NT2/D1 (cell line): ENCODE measurements around the gene MAFF.

Experiments
- SUZ12 ChIP-seq: IDR thresholded peaks from 2 replicates; pipeline ENCODE4 v1.6.1; 2011; ENCODE audit not compliant: insufficient read length, insufficient read depth; ENCODE audit errors: extremely low read depth
- YY1 ChIP-seq: IDR thresholded peaks from 2 replicates; pipeline ENCODE4 v1.6.1; 2011; ENCODE audit not compliant: insufficient read length, insufficient read depth
- ZNF274 ChIP-seq: IDR thresholded peaks from 2 replicates; pipeline ENCODE4 v1.6.1; 2011; ENCODE audit warnings: mild to moderate bottlenecking, low read depth, low read length

DNA sequence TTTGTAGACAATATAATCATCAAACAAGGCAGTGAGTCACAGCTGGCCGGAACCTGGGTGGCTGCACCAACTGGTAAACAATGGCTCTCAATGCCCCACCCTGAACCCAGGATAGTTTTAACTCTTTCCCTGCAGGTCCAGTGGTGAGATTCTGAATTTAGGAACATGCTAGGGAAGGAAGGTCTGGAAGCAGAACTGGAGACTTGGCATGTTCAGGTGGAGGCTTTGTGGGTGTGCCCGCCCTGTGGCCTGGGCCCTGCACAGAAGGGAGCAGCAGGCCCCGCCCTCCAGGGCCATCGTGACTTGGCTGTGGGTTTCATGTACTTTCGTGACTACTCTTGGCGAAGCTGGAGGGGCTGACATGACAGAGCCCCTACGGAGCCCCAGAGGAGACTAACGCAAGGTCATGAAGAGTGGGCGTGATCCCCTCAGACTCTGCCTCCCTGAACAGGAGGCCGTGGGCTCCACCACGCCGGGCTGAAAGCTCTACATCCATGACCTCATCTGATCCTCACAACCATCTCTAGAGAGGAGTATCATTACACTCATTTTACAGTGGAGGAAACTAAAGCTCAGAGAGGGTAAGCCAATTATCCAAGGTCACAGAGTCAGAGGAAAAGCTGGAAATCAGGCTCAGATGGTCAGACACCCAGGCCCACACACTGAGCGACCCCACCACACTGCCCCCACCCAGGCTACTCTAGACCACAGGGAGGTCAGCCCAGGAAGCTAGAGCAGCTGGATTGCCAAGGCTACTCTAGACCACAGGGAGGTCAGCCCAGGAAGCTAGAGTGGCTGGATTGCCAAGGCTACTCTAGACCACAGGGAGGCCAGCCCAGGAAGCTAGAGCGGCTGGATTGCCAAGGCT lies 27.3 kb downstream of the MAFF start:
- no peak for TF ChIP-seq SUZ12
- no peak for TF ChIP-seq ZNF274
- no peak for TF ChIP-seq YY1
